ENCODE results near the gene CYP2A7. TPM values are rescaled to one million over a fixed set of nuclear protein-coding genes. Genes with fewer than 3 reads are reported as not detected.
"Not testable (repeated sequence)": the region's sequence is repeated elsewhere in the genome, so short reads cannot be mapped to it uniquely, and the experiment has no call there.

The CYP2A7 gene
- polyA plus RNA-seq, 1 donor (not counting 4 experiments of a cell fraction or from before 2014, with no cell fraction given): not detected

DNA sequence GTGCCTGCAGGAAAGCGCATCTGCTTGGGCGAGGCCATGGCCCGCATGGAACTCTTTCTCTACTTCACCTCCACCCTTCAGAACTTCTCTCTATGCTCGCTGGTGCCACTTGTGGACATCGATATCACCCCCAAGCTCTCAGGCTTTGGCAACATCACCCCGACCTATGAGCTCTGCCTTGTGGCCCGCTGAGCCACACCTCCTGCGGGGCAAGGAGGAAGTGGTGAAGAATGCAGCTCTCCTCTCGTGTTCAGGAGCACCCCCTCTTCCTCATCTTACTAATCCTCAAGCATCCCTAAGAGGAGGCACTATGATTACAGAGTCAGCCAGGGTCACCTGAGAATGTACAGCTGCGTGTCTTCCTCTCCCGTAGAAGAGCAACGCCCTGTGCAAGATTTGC is 17.9 kb upstream of the CYP2A7 start:
- H3K4me1 ChIP-seq (ENCODE audit: control insufficient read depth, extremely low read depth, insufficient read depth, low read length); H2AFZ ChIP-seq (ENCODE audit: control insufficient read depth, low read length); H4K20me1 ChIP-seq (ENCODE audit: control insufficient read depth, extremely low read depth, insufficient read depth, low read length); H3K4me3 ChIP-seq (ENCODE audit: control insufficient read depth in 2 of 3, extremely low read depth in 1 of 3, insufficient read depth in 2 of 3, low read depth in 1 of 3, low read length in 3 of 3); H3K27ac ChIP-seq (ENCODE audit: control insufficient read depth, insufficient read depth, low read length); H3K9ac ChIP-seq (ENCODE audit: control insufficient read depth, extremely low read depth, insufficient read depth, low read length); H3K27me3 ChIP-seq (ENCODE audit: control insufficient read depth, extremely low read depth, insufficient read depth, low read length); H3K4me2 ChIP-seq (ENCODE audit: control insufficient read depth, extremely low read depth, insufficient read depth, low read depth, low read length); H3K9me1 ChIP-seq (ENCODE audit: control insufficient read depth, extremely low read depth, insufficient read depth, low read length); H3K36me3 ChIP-seq (ENCODE audit: control insufficient read depth in 2 of 2, extremely low read depth in 1 of 2, insufficient read depth in 2 of 2, low read length in 2 of 2); dilution Hi-C loops (cut with MboI; ENCODE audit: extremely low pct_ligation_motif_present, low sequenced_read_pairs); H3K79me2 ChIP-seq (ENCODE audit: control insufficient read depth, insufficient read depth, low read length); H3K9me3 ChIP-seq (ENCODE audit: control insufficient read depth, low read depth, low read length); DNase-seq (ENCODE audit: low read depth, low spot score); FAIRE-seq: not testable (repeated sequence)

DNA sequence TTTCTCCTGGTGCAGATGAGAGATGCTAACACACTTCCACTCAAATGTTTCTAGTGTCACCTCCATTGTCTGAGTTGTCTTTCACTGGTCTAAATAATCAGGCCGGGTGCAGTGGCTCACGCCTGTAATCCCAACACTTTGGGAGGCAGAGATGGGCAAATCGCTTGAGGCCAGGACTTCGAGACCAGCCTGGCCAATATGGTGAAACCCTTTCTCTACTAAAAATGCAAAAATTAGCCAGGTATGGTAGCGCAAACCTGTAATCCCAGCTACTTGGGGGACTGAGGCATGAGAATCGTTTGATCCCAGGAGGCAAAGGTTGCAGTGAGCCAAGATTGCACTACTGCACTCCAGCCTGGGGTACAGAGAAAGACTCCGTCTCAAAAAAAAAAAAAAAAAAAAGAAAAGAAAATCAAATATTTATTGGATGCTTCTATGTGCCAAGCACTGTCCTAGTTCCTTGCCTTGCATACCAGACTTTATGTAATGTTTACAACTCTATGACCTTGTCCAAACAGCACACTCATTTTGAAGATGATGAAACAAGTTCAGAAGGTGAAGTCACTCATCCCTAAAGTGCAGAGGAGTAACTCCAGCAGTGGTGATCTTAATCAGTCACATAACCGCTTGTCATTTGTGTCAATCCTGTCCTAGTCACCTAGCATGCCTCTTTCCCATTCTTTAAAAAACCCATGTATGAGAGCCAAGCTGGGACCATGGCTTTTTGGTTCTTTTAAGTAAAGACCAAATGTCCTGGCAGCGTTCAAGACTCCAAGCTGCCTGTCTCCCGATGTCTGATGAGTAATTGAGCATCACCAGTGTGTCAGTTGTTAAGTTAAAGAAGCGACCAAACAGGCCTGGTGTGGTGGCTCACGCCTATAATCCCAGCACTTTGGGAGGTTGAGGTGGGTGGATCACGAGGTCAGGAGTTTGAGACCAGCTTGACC is 15.1 kb upstream of the CYP2A7 start:
- H3K4me2 ChIP-seq (ENCODE audit: control insufficient read depth, extremely low read depth, insufficient read depth, low read depth, low read length); dilution Hi-C loops (cut with MboI; ENCODE audit: extremely low pct_ligation_motif_present, low sequenced_read_pairs); H3K9ac ChIP-seq (ENCODE audit: control insufficient read depth, extremely low read depth, insufficient read depth, low read length); H4K20me1 ChIP-seq (ENCODE audit: control insufficient read depth, extremely low read depth, insufficient read depth, low read length); H2AFZ ChIP-seq (ENCODE audit: control insufficient read depth, low read length); H3K4me1 ChIP-seq (ENCODE audit: control insufficient read depth, extremely low read depth, insufficient read depth, low read length); H3K9me3 ChIP-seq (ENCODE audit: control insufficient read depth, low read depth, low read length); H3K27ac ChIP-seq (ENCODE audit: control insufficient read depth, insufficient read depth, low read length); H3K27me3 ChIP-seq (ENCODE audit: control insufficient read depth, extremely low read depth, insufficient read depth, low read length); H3K36me3 ChIP-seq (ENCODE audit: control insufficient read depth in 2 of 2, extremely low read depth in 1 of 2, insufficient read depth in 2 of 2, low read length in 2 of 2); H3K9me1 ChIP-seq (ENCODE audit: control insufficient read depth, extremely low read depth, insufficient read depth, low read length); FAIRE-seq; H3K4me3 ChIP-seq (ENCODE audit: control insufficient read depth in 2 of 3, extremely low read depth in 1 of 3, insufficient read depth in 2 of 3, low read depth in 1 of 3, low read length in 3 of 3); H3K79me2 ChIP-seq (ENCODE audit: control insufficient read depth, insufficient read depth, low read length); DNase-seq (ENCODE audit: low read depth, low spot score): not testable (repeated sequence)

DNA sequence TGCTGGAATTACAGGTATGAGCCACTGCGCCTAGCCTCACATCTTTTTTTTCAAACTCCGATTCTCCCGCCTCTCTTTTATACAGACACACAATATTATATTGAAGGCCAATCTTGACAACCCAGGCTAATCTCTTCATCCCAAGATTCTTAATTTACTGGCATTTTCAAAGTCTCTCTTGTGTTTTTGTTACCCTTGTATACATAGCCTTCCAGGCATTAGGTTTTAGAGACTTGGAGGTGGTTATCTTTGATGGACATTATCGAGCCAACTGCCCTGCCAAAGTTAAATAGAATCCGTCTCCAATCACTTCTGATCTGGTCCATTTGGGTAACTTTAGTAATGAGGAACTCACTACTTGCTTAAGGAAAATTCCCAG is 14.4 kb upstream of the CYP2A7 start:
- no peak for TF ChIP-seq EZH2 (IDR thresholded peaks at IDR 0.05; ENCODE audit: low read length)

More for the DNA sequence above, 14.4 kb upstream of the CYP2A7 start:
- H3K4me2 ChIP-seq (ENCODE audit: control insufficient read depth, extremely low read depth, insufficient read depth, low read depth, low read length): no peak overlapping the region
- no peaks in the 10 kb centered on the region for H3K4me1 ChIP-seq (ENCODE audit: control insufficient read depth, extremely low read depth, insufficient read depth, low read length)
- no peak overlapping the region for H3K27ac ChIP-seq (ENCODE audit: control insufficient read depth, insufficient read depth, low read length)
- dilution Hi-C loops (cut with MboI; ENCODE audit: extremely low pct_ligation_motif_present, low sequenced_read_pairs): no loop called here
- H3K9ac ChIP-seq (ENCODE audit: control insufficient read depth, extremely low read depth, insufficient read depth, low read length): no peak overlapping the region
- H3K79me2 ChIP-seq (ENCODE audit: control insufficient read depth, insufficient read depth, low read length): no peaks in the 10 kb centered on the region
- no peak for DNase-seq (ENCODE audit: low read depth, low spot score)
- no peak for FAIRE-seq
- H3K9me1 ChIP-seq (ENCODE audit: control insufficient read depth, extremely low read depth, insufficient read depth, low read length): no peaks in the 10 kb centered on the region
- no peaks in the 10 kb centered on the region for H4K20me1 ChIP-seq (ENCODE audit: control insufficient read depth, extremely low read depth, insufficient read depth, low read length)
- no peak overlapping the region for H2AFZ ChIP-seq (ENCODE audit: control insufficient read depth, low read length)
- H3K9me3 ChIP-seq (ENCODE audit: control insufficient read depth, low read depth, low read length): no peaks in the 10 kb centered on the region
- H3K27me3 ChIP-seq (ENCODE audit: control insufficient read depth, extremely low read depth, insufficient read depth, low read length): no peaks in the 10 kb centered on the region
- H3K4me3 ChIP-seq (ENCODE audit: control insufficient read depth in 2 of 3, extremely low read depth in 1 of 3, insufficient read depth in 2 of 3, low read depth in 1 of 3, low read length in 3 of 3): no peak overlapping the region
- H3K36me3 ChIP-seq (ENCODE audit: control insufficient read depth in 2 of 2, extremely low read depth in 1 of 2, insufficient read depth in 2 of 2, low read length in 2 of 2): no peaks in the 10 kb centered on the region

All from keratinocyte (primary cell).